A549 (cell line): ENCODE data around the gene MARCHF4. TPM values are rescaled to one million over a fixed set of nuclear protein-coding genes. Genes with fewer than 3 reads are reported as not detected.

ENCODE experiments used
- ATAC-seq, 2 experiments: fragments of 200-7000 bp in 1 of 2; fragments of >200 bp in 1 of 2; cut with Nextera tagmentation in 1 of 2; cut with Tn5 transposase in 1 of 2; 3 replicates each; pipeline versions ENCODE4 v1.8.0 to v1.9.1; 2018 to 2020; ENCODE audit warnings: mild to moderate bottlenecking in 1 of 2, moderate library complexity in 1 of 2
- CTCF ChIA-PET: fragments of 300-600 bp; sonication (Branson Sonifier 250); formaldehyde crosslinking; extraction: SDS; loops from one replicate; lab custom pipeline; 2021; ENCODE audit warnings: antibody characterized with exemption, inconsistent platforms; lab: Yijun Ruan, JAX
- POLR2A ChIA-PET: fragments of 350-600 bp; formaldehyde crosslinking; extraction: SDS; loops from one replicate; lab custom pipeline; 2021; ENCODE audit warnings: antibody characterized with exemption, inconsistent platforms; lab: Yijun Ruan, JAX
- DNase-seq, 2 experiments: peaks; one replicate each; pipeline versions ENCODE4 v3.0.0 to v3.0.0-alpha.2; 2011 to 2016; ENCODE audit warnings: low read depth in 1 of 2, low spot score in 1 of 2
- FAIRE-seq: peaks from 2 replicates; lab custom pipeline; 2011; peaks lifted over from hg19 to GRCh38; lab: Jason Lieb, UNC
- H3K27ac ChIP-seq, 2 experiments: fragments of >200 bp; sonication (Bioruptor Twin); formaldehyde crosslinking; 3 replicates each; pipeline ENCODE4 v1.5.1; 2016 to 2017
- H3K4me1 ChIP-seq: fragments of >200 bp; sonication (Bioruptor Twin); formaldehyde crosslinking; 3 replicates; pipeline ENCODE4 v1.6.1; 2016
- H3K4me2 ChIP-seq: fragments of >200 bp; sonication (Bioruptor Twin); formaldehyde crosslinking; 3 replicates; pipeline ENCODE4 v1.6.1; 2016
- H3K4me3 ChIP-seq: fragments of >200 bp; sonication (Bioruptor Twin); formaldehyde crosslinking; 3 replicates; pipeline ENCODE4 v1.5.1; 2016
- H3K9me3 ChIP-seq: fragments of >200 bp; sonication (Bioruptor Twin); formaldehyde crosslinking; 3 replicates; pipeline ENCODE4 v1.6.1; 2016
- CBX2 ChIP-seq: fragments of 200-600 bp; sonication (generic); IDR thresholded peaks from 2 replicates; pipeline ENCODE4 v1.6.1; 2016; ENCODE audit warnings: low read depth, mild to moderate bottlenecking, borderline replicate concordance
- CEBPB ChIP-seq, 2 experiments: fragments of >200 bp in 1 of 2; sonication (Bioruptor Twin) in 1 of 2; formaldehyde crosslinking in 1 of 2; IDR thresholded peaks; 2 replicates each; pipeline ENCODE4 v1.6.1; 2012 to 2016
- CTCF ChIP-seq: fragments of >200 bp; sonication (Bioruptor Twin); formaldehyde crosslinking; IDR thresholded peaks from 3 replicates; pipeline ENCODE4 v1.5.1; 2016
- E2F6 ChIP-seq: IDR thresholded peaks from 2 replicates; pipeline ENCODE4 v1.6.1; 2012; ENCODE audit warnings: low read depth, borderline replicate concordance
- ESRRA ChIP-seq: fragments of 150-350 bp; IDR thresholded peaks from 2 replicates; pipeline ENCODE4 v1.6.1; 2014; ENCODE audit warnings: mild to moderate bottlenecking, low read length, borderline replicate concordance
- FOSB ChIP-seq: fragments of 250-450 bp; sonication (Bioruptor Pico); IDR thresholded peaks from 2 replicates; pipeline ENCODE4 v1.5.0; 2020; ENCODE audit warnings: mild to moderate bottlenecking, moderate library complexity
- FOSL2 ChIP-seq, 2 experiments: fragments of 450-650 bp in 1 of 2; fragments of >200 bp in 1 of 2; sonication (Bioruptor Twin) in 1 of 2; formaldehyde crosslinking; IDR thresholded peaks; 2 replicates each; pipeline versions ENCODE4 v1.5.0 to v1.6.1; 2016 to 2020; ENCODE audit warnings: mild to moderate bottlenecking in 1 of 2, moderate library complexity in 1 of 2
- GATA3 ChIP-seq: IDR thresholded peaks from 2 replicates; pipeline ENCODE4 v1.6.1; 2012; ENCODE audit warnings: borderline replicate concordance
- HMGXB4 ChIP-seq: fragments of 250-450 bp; sonication (Bioruptor Pico); IDR thresholded peaks from 2 replicates; pipeline ENCODE4 v1.5.0; 2021; ENCODE audit warnings: mild to moderate bottlenecking, moderate library complexity, borderline replicate concordance
- HOXA7 ChIP-seq: fragments of 250-450 bp; sonication (Bioruptor Pico); IDR thresholded peaks from 2 replicates; pipeline ENCODE4 v1.5.0; 2020; ENCODE audit warnings: mild to moderate bottlenecking, moderate library complexity
- HOXB13 ChIP-seq: fragments of 250-450 bp; sonication (Bioruptor Pico); IDR thresholded peaks from 2 replicates; pipeline ENCODE4 v1.5.0; 2020; ENCODE audit warnings: low read depth, mild to moderate bottlenecking, moderate library complexity
- HOXB5 ChIP-seq: fragments of 250-450 bp; sonication (Bioruptor Pico); IDR thresholded peaks from 2 replicates; pipeline ENCODE4 v1.5.0; 2020; ENCODE audit warnings: mild to moderate bottlenecking, moderate library complexity
- NFE2L2 ChIP-seq: fragments of 150-350 bp; conservative IDR thresholded peaks from 2 replicates; pipeline ENCODE4 v1.6.1; 2014; ENCODE audit warnings: low read length
- POLR2A ChIP-seq: IDR thresholded peaks from 2 replicates; pipeline ENCODE4 v1.6.1; 2012; ENCODE audit warnings: mild to moderate bottlenecking, low read length
- POLR2AphosphoS2 ChIP-seq: conservative IDR thresholded peaks from 2 replicates; pipeline ENCODE4 v1.6.1; 2012; ENCODE audit warnings: low read length, improper control_type of control experiment, inconsistent platforms
- RAD21 ChIP-seq, 2 experiments: fragments of >200 bp in 1 of 2; sonication (Bioruptor Twin) in 1 of 2; formaldehyde crosslinking in 1 of 2; IDR thresholded peaks in 1 of 2; conservative IDR thresholded peaks in 1 of 2; 2 replicates in 1 of 2; 3 replicates in 1 of 2; pipeline ENCODE4 v1.6.1; 2012 to 2018; ENCODE audit warnings: inconsistent platforms in 1 of 2
- RARB ChIP-seq: fragments of 250-450 bp; sonication (Bioruptor Pico); IDR thresholded peaks from 2 replicates; pipeline ENCODE4 v1.8.0; 2021; ENCODE audit warnings: mild to moderate bottlenecking, moderate library complexity
- TFCP2L1 ChIP-seq: fragments of 250-450 bp; sonication (Bioruptor Pico); IDR thresholded peaks from 2 replicates; pipeline ENCODE4 v1.5.0; 2021; ENCODE audit warnings: mild to moderate bottlenecking
- WGBS: methylation state at CpG from one replicate; pipeline ENCODE4 v1.1.6; 2017; ENCODE audit errors: missing lambda C conversion rate; 5-methylcytosine and 5-hydroxymethylcytosine counted together
- polyA plus RNA-seq, 4 experiments: library from polyadenylated mRNA; depleted of rRNA in 3 of 4; stranded (reverse); fragments of >200 nt; fragmentation: RNase III in 1 of 4; extraction: RNeasy Plus Mini Kit Qiagen cat#74134 plus additional on column Dnase treatment in 1 of 4; gene quantifications; 2 replicates in 3 of 4; 3 replicates in 1 of 4; pipeline ENCODE4 v1.2.3, GENCODE V29; 2011 to 2017

Gene MARCHF4
- polyA plus RNA-seq, 2 of the 4 experiments (the other 2 are of a cell fraction): 1.7 to 9.1 TPM

- no peak for DNase-seq
- no peak for FAIRE-seq
- no peak overlapping the region for H3K4me3 ChIP-seq
- POLR2A ChIA-PET: no interaction called here
- ATAC-seq: no peak
- H3K9me3 ChIP-seq: no peaks in the 10 kb centered on the region
- WGBS: 50% methylated on average over 1 of the region's 1 CpG
- no peaks in the 10 kb centered on the region for H3K4me1 ChIP-seq
- H3K4me2 ChIP-seq: no peak overlapping the region
- TF ChIP-seq GATA3 (no peak), CTCF (no peak), POLR2A (no peak), RARB (no peak), CEBPB (IDR thresholded peaks at IDR 0.05) (no peak)
- H3K27ac ChIP-seq: no peak overlapping the region
- CTCF ChIA-PET: interaction anchor here (0.9 to 1.6 kb wide), 2 partner anchors 10 to 35 kb away, joined by 3 to 4 read pairs; no protein-coding TSS in a partner anchor
Measured at GRCh38 chr2:216399621-216400020, 27.3 kb upstream of the MARCHF4 start.

GRCh38 chr2:216394881-216395280, 22.6 kb upstream of the MARCHF4 start:
- TF ChIP-seq TFCP2L1 (CRISPR knock-in tag): no peak
- no peak for TF ChIP-seq CEBPB (IDR thresholded peaks at IDR 0.05)
- TF ChIP-seq CBX2: no peak
- no peak for TF ChIP-seq RAD21 (conservative IDR thresholded peaks at IDR 0.05 in 1 of 2, IDR thresholded peaks at IDR 0.05 in 1 of 2)
- Histone ChIP-seq H3K9me3 (no peaks in the 10 kb centered on the region), H3K4me1 (0 out of 3 replicates have a peak, but pooled peaks cover 4% of the 10 kb centered on the region), H3K4me2 (no peak overlapping the region), H3K27ac (no peak overlapping the region), H3K4me3 (no peak overlapping the region)
- 97% methylated on average over 6 of the region's 6 CpGs for WGBS
- CTCF ChIA-PET: interaction anchor here (1.1 kb wide), 1 partner anchor 9 kb away, joined by 3 read pairs; no protein-coding TSS in a partner anchor
- FAIRE-seq: no peak
- POLR2A ChIA-PET: no interaction called here
- ATAC-seq: no peak
- DNase-seq: no peak

GRCh38 chr2:216392945-216393840, 20.9 kb upstream of the MARCHF4 start:
- ChIA-PET CTCF (no interaction called here), POLR2A (no interaction called here)
- 77% methylated on average over 12 of the region's 12 CpGs for WGBS
- no peak overlapping the region for H3K4me2 ChIP-seq
- no peak for DNase-seq
- no peaks in the 10 kb centered on the region for H3K9me3 ChIP-seq
- 0 out of 3 replicates have a peak, but pooled peaks cover 4% of the 10 kb centered on the region for H3K4me1 ChIP-seq
- no peak overlapping the region for H3K4me3 ChIP-seq
- FAIRE-seq: no peak
- no peak for ATAC-seq
- TF ChIP-seq POLR2AphosphoS2: no peak
- no peak for TF ChIP-seq E2F6
- no peak for TF ChIP-seq ESRRA
- no peak for TF ChIP-seq TFCP2L1 (CRISPR knock-in tag)
- TF ChIP-seq, all 56 proteins: peak for 0
- no peak overlapping the region for H3K27ac ChIP-seq

GRCh38 chr2:216392018-216392562, 19.8 kb upstream of the MARCHF4 start:
- no peak for ATAC-seq
- ChIA-PET CTCF (interaction anchor here (1.7 kb wide), 1 partner anchor 12 kb away, joined by 8 read pairs; no protein-coding TSS in a partner anchor), POLR2A (no interaction called here)
- Histone ChIP-seq H3K27ac (no peak overlapping the region), H3K9me3 (no peaks in the 10 kb centered on the region), H3K4me2 (no peak overlapping the region), H3K4me1 (0 out of 3 replicates have a peak, but pooled peaks cover 4% of the 10 kb centered on the region), H3K4me3 (no peak overlapping the region)
- DNase-seq: no peak
- no peak for FAIRE-seq
- 90% methylated on average over 6 of the region's 6 CpGs for WGBS
- no peak for TF ChIP-seq HOXB13 (CRISPR knock-in tag)
- TF ChIP-seq NFE2L2: no peak
- TF ChIP-seq HOXA7 (CRISPR knock-in tag): no peak
- no peak for TF ChIP-seq HOXB5 (CRISPR knock-in tag)
- no peak for TF ChIP-seq FOSB (CRISPR knock-in tag)
- TF ChIP-seq HMGXB4: no peak
- TF ChIP-seq FOSL2 (IDR thresholded peaks at IDR 0.05): no peak
- TF ChIP-seq FOSL2 (CRISPR knock-in tag; IDR thresholded peaks at IDR 0.05): no peak
